Medulla oblongata (tissue), 1 donor: Measurements from ENCODE around the gene TBXAS1.

Experiments used
- DNase-seq: peaks from one replicate; pipeline ENCODE4 v3.0.0-alpha.2; 2015; ENCODE audit errors: extremely low spot score

The TBXAS1 gene

DNA sequence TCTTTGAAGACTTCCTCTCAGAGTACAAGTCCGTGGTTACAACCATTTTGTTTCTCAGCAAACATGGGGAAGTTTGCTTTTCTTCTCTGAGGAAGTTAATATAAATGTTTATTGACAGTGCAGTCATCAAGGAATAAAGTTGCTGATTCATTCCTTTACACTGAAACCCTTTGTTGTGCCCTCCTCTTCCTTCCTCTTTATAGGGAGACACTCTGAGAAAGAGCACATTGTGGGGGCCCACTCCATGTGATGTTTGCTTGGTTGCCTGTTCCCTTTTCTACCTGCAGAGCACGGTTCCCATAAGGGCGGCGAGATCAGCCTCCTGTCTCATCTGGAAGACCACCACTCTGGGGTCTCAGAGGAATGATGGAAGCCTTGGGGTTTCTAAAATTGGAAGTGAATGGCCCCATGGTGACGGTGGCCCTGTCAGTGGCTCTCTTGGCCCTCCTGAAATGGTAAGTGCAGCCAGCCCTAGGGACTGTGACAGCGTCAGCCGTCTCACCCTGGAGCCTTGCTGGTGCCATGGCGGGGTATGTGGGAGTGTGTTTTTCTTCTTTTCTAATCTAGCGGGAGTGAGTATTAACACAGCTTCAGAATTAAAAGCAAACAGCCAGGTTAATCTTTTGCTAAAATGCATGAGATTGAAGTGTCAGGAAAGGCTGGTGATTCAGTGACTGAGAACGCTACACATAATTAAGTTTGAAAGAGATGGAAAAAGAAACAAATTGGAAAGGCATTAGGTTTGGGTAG is at the start of gene TBXAS1:
Gene TBXAS1 (plus strand): TSS at position 240 of the 750 bp plus-strand sequence. CDS start 127 bp downstream, at position 367.
- DNase-seq: peak; percentile 85

DNA sequence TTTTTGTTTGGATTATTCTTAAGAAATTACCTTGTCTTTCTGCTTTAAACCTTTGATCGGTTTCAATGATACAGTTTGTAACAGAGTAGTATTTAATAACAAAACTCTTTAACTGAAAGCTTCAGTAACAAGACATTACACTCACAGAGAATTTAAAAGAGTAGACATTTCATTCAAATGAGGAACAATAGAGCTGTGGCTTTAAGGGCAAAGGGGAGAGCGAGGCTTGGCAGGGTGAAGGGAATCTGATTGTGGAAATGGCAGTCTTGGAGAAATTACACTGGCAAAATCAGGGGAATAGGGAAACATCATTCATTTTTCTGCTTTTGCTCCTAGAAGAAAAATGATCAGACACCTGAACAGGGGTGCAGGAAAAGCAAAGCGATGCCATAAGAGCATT is 46.1 kb upstream of the TBXAS1 start:
- DNase-seq: no peak

DNA sequence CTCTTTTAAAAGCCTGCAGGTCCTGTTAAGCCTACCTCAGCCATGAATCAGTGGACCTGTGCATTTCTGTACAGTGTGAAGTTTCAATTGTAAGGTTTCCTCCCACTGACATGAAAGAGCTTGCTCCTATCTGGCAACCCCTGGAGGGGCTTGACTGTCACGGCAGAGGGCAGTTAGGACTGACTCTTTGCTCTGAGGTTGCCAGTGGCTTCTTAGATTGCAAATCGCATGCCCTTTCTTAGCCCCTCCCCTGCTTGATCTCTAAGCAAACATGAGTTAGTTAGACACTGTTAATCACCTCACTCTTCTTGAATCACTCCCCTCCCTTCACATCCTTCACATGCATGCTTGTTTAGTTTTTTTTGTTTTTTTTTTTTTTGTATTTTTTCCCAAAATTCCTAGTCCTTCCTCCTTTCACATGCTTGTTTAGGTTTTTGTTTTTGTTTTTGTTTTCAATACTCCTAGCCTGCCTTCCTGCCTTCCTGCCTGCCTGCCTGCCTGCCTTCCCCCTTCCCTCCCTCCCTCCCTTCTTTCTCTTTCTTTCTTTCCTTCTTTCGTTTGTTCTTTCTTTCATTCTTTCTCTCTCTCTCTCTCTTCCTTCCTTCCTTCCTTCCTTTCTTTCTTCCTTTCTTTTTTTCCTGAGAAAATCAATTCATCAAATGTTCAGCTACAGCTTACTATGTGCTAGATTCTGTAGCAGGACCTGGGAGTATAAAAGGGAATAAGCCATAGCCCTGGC is 45.2 kb upstream of the TBXAS1 start:
- DNase-seq: no peak

DNA sequence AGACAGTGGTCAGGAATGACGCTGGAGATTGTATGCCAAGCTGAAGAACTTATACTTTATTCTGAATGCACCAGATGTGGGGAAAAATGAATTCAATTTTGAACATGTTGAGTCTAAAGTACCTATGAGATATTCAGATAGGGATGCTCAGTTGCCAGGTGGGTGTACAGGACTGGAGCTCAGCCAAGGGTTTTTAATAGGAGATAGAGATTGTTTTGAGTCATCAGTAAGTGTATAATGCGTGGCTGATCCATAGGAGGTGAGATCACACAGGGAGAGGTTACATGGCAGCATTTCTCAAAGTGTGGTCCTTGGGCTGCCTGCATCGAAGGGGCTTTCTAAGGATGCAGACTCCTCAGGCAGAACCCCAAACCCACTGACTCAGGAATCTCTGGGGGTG is 44.4 kb upstream of the TBXAS1 start:
- no peak for DNase-seq

DNA sequence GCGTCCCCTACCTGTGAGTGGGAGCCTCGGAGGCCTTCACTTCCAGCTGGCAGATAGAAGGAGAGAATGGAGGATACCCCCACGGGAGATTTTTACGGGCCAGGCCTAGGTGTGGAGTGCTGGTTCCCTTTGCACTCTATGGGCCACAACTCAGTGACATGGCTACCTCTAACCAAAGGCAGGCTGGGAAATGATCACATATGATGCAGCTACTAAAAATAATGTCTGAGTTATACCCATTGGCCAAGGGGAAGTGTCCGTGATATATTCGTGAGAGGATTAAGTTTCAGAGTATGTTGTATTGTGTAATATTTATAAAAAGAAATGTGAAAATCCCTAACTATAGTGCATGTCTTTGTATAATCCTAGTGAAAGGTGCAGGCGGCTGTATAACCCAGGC is 37.7 kb upstream of the TBXAS1 start:
- DNase-seq: no peak

DNA sequence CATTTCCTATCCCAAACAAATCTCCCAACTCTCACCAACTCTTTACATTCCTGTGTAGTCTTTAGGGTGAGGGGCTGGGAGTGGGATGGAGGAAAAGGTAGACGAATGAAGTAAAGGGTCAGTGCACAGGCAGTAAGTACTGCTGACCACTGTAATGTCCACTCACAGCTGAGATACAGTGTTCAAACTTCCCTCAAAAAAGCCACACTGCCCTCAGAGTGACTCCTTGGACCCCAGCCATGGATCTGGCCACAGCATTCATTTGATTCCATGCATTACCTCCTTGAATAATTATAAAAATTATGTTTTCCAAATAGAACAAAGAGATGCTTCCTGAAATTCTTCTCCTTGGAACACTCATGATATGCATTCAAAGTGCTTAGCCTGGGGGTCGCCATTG is 31.5 kb upstream of the TBXAS1 start:
- no peak for DNase-seq

DNA sequence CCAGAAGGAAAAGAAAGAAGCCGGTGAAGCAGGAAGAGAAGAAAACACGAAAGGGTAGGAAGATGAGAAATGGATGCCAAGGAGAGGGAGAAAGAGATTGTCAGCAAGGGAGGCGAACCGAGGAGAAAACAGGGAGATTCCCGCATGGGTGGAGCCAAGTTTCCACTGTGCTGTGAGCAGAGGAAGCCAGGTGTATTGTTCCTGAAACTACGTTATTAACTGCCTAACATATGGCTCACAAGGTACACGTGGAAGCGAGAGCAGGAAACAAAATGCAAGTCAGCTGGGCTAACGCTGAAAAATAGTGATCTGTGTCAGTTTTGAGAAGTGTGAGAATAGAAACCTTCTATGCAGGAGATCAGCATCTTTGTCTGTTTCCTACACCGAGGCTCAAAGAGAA is 30.8 kb upstream of the TBXAS1 start:
- DNase-seq: no peak

DNA sequence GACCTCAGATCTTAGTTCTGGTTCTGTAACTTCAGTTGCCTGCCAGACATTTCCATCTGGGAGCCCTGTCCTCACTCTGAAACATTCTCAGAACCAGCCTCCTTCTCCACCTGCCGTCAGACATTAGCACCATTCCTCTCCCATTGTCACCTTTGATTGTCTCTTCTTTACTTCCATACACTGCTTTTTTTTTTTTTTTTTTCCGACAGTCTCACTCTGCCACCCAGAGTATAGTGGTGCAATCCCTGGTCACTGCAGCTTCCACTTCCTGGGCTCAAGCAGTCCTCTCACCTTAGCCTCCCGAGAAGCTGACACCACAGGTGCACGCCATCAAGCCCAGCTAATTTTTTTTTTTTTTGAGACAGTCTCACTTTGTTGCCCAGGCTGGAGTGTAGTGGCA is 30.2 kb upstream of the TBXAS1 start:
- no peak for DNase-seq

DNA sequence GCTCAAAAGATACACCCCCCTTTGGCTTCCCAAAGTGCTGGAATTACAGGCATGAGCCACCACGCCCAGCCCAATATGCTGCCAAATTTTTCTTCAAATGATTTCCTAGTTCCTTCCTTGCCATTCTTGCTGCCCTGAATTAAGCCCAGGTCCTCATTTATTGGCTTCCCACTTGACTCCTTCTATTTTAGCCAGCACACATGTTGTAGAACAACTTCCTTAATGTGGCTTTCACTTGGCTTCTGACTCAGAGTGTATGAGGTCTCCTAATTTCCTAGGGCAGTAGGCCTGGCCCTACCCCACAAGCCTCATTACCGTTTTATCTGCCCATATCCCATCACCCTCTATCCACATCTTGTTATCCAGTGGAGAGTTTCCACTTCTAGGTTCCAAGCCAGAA is 29.5 kb upstream of the TBXAS1 start:
- peak; percentile 70 for DNase-seq

DNA sequence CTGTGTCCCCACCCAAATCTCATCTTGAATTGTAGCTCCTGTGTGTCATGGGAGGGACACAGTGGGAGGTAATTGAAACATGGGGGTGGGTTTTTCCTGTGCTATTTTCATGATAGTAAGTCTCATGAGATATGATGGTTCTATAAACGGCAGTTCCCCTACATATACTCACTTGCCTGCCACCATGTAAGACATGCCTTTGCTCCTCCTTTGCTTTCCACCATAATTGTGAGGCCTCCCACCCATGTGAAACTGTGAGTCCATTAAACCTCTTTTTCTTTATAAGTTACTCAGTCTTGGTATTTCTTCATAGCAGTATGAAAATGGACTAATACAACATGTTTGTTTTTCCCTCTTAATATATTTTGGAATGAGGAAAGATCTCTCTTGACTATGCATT is 24.5 kb upstream of the TBXAS1 start:
- no peak for DNase-seq

DNA sequence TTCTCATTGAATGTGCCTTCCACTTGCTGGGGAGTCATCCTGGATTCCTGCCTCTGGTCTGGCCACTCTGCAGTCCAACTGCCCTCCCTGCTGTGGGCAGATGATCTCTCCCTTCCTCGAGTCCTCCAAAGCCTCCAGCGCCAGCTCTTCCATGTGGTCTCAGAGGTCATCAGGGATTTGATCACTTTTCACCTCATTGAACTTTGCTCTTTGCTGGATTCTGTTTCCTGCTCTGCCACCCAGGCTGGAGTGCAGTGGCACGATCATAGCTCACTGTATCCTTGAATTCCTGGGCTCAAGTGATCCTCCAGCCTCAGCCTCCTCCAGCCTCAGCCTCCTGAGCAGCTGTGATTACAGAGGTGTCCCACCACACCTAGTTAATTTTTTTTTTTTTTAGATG is 22.1 kb upstream of the TBXAS1 start:
- no peak for DNase-seq

DNA sequence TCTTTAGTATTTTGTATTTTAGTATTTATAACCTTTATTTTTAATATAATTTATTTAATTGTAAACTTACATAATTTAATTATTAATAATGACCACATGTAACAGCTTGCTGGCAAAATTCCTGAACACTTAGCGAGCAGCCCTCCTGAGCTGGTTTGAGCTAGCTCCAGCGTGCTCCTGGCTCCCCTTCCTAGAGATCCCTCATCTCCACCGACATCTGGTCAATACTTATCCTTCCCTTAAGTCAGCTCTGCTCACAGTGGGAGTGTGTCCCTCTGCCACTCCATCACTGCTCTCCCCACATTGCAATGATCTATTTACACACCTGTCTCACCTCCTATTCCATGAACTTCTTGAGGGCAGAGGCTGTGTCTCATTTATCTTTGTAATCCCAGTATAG is 20.6 kb upstream of the TBXAS1 start:
- DNase-seq: no peak

DNA sequence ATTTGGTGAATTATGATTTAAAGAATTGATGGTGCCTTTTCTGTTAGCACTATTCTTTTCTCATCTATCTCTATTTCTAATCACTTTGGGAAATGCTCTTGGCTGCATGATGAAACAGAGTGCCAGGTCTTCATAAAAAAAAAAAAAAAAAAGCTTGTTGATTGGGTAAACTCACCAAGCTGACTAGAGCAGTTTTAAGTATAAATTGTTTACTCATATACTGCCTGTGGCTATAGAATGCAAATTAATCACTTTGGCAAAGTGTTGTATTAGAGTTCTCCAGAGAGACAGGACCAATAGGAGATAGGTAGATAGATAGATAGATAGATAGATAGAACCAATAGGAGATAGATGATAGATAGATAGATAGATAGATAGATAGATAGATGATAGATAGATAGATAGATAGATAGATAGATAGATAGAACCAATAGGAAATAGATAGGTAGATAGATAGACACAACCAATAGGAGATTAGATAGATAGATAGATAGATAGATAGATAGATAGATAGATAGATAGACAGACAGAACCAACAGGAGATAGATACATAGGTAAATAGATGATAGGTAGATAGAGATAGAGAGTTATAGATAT is 20.1 kb upstream of the TBXAS1 start:
- no peak for DNase-seq

DNA sequence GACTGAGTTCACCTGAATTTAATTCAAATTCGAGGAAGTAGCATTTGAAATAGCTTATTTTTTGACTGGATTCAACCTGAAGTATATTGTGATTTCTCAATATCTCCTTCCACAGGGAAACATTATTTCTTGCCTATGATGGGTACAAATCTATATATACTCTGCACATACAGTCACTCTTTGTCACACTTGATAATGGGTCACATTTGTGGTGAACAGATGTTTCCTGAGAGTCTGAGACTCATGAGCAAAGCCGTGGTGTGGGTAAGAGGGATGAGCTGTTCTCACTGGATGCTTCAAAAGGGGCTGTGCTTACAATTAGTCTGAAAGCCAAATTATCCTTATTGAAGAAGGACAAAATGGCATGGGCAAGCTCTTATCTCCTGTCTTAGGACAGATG is 18.0 kb upstream of the TBXAS1 start:
- no peak for DNase-seq

DNA sequence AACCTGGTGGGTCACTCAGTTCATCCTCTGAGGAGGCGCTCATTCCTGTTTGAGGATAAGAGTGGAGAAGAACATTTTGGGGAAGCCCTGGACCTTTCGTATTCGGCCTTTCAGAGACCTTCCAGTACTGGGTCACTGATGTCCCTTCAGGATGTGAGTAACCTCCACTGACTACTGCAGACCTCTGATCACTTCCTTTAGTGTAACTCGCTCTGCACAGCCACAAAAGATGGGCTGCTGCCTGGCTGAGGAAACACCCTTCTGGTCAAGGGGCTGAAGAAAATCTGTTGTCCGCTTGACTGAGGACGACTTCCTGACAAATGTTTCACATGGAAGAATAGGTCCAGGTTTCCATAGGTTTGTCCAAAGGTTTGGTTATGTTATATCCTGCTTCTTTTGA is 15.9 kb upstream of the TBXAS1 start:
- no peak for DNase-seq

DNA sequence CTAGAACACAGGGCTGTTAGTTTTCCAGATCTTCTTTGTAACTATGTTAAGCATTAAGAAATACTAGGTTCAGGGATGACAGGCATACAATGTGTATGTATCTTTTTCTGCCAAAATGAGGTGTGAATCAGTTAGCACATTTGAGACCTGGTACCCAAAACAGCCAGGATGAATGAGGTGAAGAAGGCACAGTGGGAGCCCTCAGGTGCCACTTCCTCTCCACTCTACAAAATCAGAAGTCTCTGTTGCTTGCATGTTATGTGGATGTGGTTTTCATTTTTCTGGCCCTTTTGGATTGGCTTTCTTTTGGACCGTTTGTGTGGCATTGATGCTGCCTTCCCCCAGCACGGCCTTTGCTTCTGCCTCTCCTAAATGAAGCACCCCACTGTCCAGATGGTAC is 15.4 kb upstream of the TBXAS1 start:
- DNase-seq: no peak

DNA sequence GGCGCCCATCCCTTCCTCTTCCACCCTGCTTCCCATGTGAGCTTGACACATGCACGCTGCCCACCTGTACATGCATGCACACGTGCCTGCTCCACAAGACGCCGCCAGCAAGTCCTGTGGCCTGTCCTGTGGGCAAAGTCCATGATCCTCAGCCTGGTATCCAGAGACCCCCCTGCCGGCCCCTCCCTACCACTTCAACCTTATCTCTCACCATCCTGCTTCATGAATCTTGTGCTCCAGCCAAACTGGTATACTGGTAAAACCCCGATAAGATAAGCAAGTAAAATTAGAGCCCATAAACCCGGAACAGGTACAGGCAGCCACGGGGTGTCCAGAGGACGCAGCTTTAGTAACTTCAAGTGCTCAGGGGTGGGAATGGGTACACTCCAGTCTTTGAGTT is 11.8 kb upstream of the TBXAS1 start:
- no peak for DNase-seq

DNA sequence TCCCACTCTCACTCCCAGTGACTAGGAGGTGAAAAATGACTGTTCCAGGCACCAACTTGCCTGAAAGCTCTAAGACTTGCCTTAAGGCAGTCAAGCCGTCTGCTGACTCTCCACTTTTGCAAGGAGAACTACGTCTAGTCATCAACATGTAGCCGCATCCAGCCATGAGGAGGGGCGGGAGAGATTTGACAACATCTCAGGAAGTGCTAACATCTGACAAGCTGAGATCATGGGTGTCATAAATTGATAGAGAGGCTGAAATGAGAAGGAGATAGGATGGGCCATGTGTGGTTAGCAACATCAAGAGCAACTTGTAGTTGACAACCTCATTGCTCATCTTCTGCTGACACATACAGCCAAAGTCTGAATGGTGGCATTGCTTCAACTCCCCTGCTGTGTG is 9.0 kb upstream of the TBXAS1 start:
- no peak for DNase-seq

DNA sequence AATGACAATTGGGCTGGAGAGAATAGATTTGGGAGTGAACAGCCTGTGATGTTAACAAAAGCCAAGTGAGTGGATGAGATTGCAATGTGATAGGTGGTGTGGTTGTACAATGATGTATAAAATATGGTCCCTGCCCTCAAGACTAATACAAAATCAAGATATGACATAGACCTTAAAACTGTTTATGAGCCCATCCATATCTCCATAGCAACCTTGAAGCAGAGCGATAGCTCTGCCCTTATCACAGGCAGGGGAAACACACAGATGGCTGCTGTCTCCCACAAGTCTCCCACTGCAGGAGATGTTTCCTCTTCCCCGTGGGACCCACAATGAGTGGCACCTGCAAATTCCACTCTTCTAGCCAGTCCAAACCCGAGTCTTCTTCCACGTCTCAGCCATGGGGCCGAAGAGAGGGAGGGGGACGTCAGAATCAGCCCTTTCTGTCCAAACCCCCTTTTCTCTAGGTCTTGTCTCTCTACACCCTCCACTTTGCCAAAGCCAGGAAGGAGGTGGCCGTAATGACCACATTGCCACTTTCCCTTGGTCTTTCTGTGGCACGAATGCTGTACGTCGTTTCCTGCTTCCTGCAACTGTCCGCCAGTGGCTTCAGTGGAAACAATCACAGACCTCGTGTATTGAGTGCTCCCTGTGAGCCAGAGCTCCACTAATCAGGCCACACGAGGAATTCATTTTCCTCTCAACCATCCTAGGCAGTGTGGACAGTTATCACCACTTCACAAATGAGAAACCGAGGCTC is 7.5 kb upstream of the TBXAS1 start:
- DNase-seq: no peak

DNA sequence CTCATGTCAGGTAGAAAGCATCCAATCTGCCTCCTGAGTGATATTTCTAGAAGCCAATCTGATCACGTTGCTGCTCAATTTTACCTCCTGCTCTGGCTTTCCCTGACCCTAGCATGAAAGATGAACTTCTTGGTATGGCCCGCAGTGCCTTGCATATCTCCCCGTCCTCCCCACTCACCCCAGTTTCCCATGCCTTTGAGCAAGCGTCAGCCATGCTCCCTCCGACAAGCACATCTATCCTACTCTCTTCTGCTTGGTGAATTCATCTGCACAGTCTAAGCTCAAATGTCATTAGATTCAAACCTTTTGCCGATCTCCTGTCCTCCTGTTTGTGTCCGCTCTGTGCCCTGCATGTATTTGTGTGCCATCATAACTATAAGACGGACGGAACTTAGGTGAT is 6.2 kb upstream of the TBXAS1 start:
- no peak for DNase-seq

DNA sequence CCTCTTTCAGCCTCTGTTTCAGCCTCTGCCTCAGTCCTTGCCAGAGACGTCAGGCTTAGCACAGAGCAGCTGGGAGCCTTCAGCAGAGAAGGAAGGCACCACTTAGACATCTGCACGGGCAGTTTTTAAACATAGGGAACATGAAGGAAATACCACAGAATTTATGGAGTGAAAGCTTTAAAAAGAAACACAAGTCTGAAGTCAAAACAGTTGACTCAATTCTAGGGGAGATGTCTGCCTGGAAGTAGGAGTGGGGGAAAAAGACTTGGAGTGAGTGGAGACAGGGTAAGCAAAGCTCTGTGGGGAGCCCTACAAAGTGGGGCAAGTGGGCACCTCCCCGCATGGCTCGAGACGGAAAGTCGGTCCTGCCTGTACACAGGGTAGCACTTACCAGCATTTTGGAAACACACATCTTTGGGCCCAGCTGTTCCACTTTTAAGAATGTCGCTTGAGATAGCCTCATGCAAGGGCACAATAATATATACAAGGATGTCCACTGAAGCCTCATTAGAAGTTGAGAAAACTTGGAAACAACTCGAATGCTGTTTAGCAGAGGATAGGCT is 5.0 kb upstream of the TBXAS1 start:
- DNase-seq: no peak

DNA sequence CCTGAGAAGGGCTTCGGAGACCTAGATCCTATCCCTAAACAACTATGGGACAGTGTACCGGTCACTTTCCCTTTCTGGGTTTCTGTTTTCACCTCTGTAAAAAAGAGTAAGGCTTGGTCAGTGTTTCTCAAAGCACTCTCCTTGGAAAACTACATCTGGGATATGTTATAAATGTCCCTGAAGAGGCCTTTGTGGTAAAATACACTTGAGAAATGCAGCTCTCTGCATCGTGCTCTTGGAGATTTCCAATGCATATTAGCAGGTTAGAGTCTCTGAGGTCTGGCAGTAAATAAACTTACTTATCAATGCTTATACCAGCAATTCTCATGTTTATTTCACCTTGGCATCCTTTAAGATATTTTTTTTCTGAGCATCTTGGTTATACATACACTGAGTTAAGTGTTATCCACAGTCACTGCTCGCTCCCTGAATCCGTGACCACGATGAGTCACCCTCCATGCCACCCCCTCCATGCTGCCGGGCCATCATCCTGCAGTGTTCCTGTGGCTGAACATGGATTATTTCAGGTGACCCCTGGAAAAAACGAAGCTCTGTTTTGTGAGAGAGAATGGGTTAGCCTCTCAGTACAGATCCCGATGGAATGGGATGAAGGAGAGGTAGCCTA is 3.3 kb upstream of the TBXAS1 start:
- DNase-seq: no peak
